ENCODE measurements around the gene MAPK11.

MAPK11 gene

GRCh38 chr22:50220603-50221409 is 49.4 kb downstream of the MAPK11 start:
- DNase-seq: no peak

DNA sequence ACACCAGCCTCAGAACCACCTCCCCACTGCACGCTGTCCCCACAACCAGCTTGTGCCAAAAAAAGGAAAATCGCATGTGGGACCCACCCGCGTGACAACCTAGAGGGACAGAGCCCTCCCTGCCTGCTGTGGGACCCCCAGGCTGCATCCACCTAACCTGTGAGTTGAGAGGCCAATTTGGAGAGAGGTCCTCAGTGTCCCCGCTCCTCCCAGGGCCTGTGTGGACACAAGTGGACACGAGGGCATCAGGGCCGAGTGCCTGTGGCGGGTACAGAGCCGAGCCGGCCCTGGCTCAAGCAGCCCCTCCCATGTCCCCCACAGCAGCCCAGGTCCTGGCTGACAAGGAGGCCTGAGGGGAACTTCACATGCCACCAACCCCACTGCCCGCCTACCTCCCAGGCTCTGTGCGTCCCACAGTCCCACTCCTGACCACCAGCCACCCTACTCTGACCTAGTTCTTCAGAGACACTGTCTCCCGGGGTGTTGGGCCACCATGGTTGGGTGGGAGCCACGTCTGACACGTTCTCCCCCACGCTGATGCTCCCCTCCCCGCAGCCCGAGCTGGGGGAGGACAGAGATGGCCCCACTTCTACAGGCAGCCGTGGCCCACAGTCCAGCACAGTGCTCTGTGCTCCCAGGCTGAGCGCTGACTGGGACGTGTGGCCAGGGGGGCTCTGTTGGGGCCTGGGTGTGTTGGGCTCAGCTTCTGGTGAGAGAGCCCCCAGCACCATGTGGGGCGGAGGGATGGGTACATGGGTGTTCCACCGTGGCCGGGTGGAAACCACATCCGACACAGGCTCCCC is 50.2 kb downstream of the MAPK11 start:
- DNase-seq: no peak

GRCh38 chr22:50218996-50219727 is 51.0 kb downstream of the MAPK11 start:
- no peak for DNase-seq

- no peak for DNase-seq
Measured at GRCh38 chr22:50218153-50218995, 51.8 kb downstream of the MAPK11 start.

DNA sequence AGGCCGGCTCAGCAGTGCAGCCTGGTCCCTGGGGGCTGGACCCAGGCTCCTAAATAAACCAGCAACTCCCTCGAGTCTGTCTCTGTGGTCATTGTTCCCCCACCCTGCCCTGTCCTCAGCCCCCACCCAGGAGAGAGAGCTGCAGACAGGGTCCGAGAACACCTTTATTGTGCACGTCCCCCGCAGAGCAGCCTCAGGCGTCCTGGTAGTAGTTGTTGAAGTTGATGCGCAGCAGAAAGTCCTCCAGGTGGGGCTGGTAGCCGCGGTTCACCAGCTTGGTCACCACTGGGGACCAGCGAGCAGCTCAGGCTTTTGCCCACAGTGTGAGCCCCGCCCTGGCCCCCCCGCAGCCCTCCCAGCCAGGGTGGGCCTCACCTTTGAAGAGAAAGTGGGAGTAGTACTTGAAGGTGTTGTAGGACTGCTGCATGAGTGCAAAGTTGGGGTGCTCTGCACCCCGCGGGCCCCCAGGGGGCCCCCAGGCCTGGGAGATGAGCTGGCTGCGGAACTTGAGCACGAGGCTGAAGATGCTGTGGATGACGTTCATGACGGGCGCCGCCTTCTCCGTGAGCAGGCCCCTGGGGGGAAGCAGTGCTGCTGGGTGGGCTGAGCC is 52.5 kb downstream of the MAPK11 start:
- DNase-seq: no peak

DNA sequence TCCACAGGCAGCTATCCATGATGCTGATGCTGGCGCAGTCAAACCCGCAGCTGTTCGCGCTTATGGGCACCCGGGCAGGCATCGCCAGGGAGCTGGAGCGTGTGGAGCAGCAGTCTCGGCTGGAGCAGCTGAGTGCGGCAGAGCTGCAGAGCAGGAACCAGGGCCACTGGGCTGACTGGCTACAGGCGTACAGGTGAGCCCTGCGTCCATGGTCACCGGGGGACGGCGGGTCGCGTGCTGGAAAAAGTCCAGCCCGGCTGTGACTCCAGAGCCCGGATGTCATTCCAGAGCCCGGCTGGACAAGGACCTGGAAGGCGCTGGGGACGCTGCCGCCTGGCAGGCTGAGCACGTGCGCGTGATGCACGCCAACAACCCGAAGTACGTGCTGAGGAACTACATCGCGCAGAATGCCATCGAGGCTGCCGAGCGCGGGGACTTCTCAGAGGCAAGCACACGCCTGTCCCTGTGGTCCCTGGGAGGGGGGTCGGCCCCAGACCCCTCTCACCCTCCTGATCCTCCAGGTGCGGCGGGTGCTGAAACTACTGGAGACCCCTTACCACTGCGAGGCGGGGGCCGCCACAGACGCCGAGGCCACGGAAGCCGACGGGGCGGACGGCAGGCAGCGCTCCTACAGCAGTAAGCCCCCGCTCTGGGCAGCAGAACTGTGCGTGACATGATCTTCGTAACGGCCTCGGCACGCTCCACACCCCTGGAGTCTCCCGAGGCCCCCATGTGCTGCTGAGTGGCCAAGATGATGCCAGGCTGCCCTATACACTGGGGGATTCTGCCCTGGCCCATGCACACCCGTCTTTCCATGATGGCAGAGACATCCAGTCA is 53.3 kb downstream of the MAPK11 start:
- DNase-seq: no peak

DNA sequence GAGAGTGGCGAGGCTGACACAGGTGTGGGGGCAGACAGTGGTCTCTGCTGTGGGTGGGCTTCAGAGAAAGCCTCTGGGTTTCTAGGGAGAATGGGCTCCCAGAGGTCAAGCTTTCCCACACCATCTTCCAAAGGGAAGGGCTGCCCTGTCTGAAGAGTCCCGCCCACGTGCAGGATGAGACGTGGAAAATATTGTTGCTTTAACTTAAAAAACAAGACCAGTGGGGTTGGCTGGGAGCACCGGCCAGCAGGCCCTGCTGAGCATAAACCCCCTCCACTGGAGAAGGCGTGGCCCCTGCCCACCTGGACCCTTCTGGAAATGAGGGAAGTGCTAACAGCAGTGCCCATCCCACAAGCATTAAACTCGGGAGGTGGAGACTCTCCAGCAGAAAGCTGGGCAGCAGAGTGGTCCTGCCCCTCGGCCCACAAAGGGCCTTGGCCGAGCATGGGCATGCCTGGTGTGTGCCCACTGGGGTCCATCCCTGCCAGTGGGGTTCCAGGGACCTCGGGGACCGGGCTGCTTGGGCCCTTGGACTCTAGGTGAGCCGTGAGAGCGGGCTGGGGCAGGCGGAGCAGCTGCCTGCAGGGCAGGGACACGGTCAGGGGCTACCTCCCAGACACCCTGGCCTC is 54.0 kb downstream of the MAPK11 start:
- DNase-seq: no peak

GRCh38 chr22:50215297-50216054 is 54.7 kb downstream of the MAPK11 start:
- no peak for DNase-seq
